Activated T-cell treated with anti-CD3 and anti-CD28 coated beads, Interleukin-2, amount 50 U/mL, for 4 hours (primary cell): ENCODE results near the gene HSF5. TPM values are rescaled to one million over a fixed set of nuclear protein-coding genes. Genes with fewer than 3 reads are reported as not detected.
A peak's percentile ranks its signal among the peaks of the same experiment; 100 is the strongest.

Experiments
- ATAC-seq, 2 donors: fragments of 200-7000 bp; cut with Tn5 transposase; one replicate each; pipeline ENCODE4 v1.10.0; 2021
- DNase-seq: peaks from one replicate; pipeline ENCODE4 v3.0.0-alpha.2; 2020
- H3K27me3 Mint-ChIP-seq: one replicate; pipeline ENCODE4 v1.8.0; 2021; ENCODE audit warnings: low read depth, mixed read lengths
- H3K36me3 Mint-ChIP-seq: one replicate; pipeline ENCODE4 v1.8.0; 2022; ENCODE audit warnings: mixed read lengths; ENCODE audit not compliant: insufficient read depth
- H3K4me1 Mint-ChIP-seq: one replicate; pipeline ENCODE4 v1.8.0; 2021; ENCODE audit warnings: low read depth, mixed read lengths
- H3K4me3 Mint-ChIP-seq: one replicate; pipeline ENCODE4 v1.8.0; 2021; ENCODE audit warnings: mild to moderate bottlenecking, moderate library complexity, mixed read lengths
- H3K9me3 Mint-ChIP-seq: one replicate; pipeline ENCODE4 v1.8.0; 2021; ENCODE audit warnings: mixed read lengths
- total RNA-seq, 3 donors: library from RNA; stranded (reverse); gene quantifications; one replicate each; pipeline ENCODE4 v1.2.1, GENCODE V29; 2021

HSF5 gene
- total RNA-seq, 3 donors from 2014 or later = 4.4 to 5.1 (median 5.0) TPM

DNA sequence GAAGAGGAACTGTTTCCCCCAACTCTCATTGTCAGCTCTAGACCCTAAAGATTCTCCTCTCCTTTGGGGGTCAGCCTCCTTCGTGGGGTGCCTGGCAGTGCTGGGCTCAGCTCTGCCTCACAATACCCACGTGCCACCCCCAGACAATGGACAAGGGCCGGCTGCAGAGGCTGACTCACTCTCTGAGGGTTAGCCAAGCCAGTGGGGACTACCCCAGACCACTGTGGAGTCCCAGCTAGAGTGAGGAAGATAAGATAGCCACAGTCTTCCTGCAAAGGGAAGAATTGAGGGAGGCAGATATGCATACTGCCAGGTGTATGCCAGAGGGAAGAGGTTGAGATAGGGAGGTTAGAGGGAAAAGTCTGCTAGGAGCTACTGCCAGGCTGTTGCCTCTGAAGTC lies 39.7 kb upstream of the HSF5 start:
- Mint-ChIP-seq H3K9me3 (no peaks in the 10 kb centered on the region), H3K36me3 (no peaks in the 10 kb centered on the region), H3K27me3 (peaks cover 7% of the 10 kb centered on the region), H3K4me1 (no peaks in the 10 kb centered on the region), H3K4me3 (no peak overlapping the region)
- DNase-seq (no peak), ATAC-seq (no peak)

DNA sequence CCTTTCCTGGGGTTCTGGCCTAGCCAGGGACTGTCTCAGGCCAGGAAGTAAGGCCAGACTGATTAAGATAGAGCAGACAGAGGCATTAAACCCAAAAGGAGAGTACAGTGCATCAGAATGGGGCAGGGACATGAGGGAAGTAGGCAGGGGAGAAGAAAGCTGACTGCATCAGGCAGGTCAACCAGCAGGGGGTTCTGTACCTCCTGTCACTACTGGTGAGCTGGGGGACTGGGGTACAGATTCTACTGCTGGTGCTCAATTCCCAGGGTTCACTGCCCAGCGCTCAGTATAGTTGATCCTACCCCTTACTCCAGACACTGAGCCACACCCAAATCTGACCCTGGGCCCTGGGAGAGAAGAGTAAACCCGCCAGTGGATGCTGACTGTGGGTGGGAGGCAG lies 39.1 kb upstream of the HSF5 start:
- no peak for DNase-seq
- no peaks in the 10 kb centered on the region for H3K36me3 Mint-ChIP-seq
- H3K4me1 Mint-ChIP-seq = no peaks in the 10 kb centered on the region
- H3K4me3 Mint-ChIP-seq = no peak overlapping the region
- no peaks in the 10 kb centered on the region for H3K9me3 Mint-ChIP-seq
- H3K27me3 Mint-ChIP-seq = peaks cover 5% of the 10 kb centered on the region
- no peak for ATAC-seq

DNA sequence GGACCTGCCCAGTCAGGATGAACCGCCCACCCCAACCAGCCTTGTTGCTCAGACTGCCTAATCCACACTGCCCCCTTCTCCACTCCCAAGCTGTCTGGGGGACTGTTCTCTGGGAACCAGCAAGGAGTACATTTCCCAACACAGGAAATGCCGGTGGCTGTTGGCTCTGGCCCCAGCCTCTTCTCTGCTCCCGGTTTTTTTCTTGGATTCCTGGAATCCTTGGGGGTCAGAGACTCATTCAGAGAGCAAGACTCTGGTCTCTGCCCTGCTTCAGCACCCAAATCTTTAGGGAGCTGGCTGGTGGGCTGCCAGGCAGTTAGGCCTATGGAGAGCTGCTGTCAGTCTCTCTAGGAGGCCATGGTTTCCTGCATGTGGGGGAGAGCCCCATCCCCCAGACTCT lies 37.0 kb upstream of the HSF5 start:
- H3K27me3 Mint-ChIP-seq = peaks cover 5% of the 10 kb centered on the region
- ATAC-seq = no peak
- DNase-seq = no peak
- no peaks in the 10 kb centered on the region for H3K36me3 Mint-ChIP-seq
- H3K9me3 Mint-ChIP-seq = no peaks in the 10 kb centered on the region
- no peak overlapping the region for H3K4me3 Mint-ChIP-seq
- H3K4me1 Mint-ChIP-seq = no peaks in the 10 kb centered on the region

DNA sequence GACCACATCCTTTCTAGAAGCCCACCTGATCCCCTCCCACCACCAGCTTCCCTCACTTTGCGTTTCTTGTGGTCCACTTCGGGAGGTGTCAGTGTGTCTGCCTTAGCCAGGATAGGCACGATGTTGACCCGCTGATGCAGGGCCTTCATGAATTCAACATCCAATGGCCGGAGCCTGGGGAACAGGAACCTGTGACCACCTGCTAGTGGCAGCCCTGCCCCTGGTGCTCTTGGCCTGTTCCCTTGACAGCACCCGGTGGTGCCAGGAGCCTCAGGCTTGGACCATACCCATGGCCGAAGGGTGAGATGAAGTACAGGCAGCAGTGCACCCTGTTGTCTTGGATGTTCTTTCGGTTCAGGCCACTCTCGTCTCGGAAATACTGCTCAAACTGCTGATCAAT lies 33.5 kb upstream of the HSF5 start:
- Mint-ChIP-seq H3K4me1 (peaks cover 12% of the 10 kb centered on the region), H3K4me3 (no peak overlapping the region), H3K27me3 (no peaks in the 10 kb centered on the region), H3K36me3 (no peaks in the 10 kb centered on the region), H3K9me3 (no peaks in the 10 kb centered on the region)
- ATAC-seq (no peak), DNase-seq (no peak)

DNA sequence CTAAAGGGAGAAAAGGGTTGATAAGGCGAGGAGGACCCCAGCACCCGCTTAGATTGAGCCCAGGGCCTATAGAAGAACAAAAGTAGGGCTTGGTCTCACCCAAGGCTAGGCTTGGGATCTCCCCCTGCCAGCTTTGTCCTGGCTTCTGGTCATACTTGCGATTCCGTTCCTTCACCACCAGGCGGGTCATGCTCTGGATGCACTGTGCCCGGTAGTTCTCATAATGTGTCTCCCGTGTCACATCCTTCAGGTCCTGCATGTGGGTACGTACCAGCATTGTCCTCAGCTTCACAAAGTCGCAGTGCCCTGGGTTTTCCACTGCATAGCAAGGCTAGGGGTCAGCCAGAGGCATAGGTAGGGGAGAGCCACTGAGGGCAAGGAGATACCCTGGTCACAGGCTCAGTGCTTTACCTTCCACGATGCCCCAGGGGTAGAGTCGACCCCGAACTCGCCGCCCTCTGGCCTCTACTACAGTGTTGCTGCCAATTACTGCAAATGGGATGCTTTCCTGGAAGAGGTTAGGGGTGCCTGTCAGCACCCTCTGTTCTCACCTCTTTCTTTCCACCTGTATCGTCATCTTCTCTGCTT lies 32.7 kb upstream of the HSF5 start:
- no peak for ATAC-seq
- H3K9me3 Mint-ChIP-seq = no peaks in the 10 kb centered on the region
- DNase-seq = no peak
- H3K36me3 Mint-ChIP-seq = no peaks in the 10 kb centered on the region
- H3K27me3 Mint-ChIP-seq = no peaks in the 10 kb centered on the region
- peak overlapping the region; percentile 21 for H3K4me3 Mint-ChIP-seq
- H3K4me1 Mint-ChIP-seq = peaks cover 19% of the 10 kb centered on the region

DNA sequence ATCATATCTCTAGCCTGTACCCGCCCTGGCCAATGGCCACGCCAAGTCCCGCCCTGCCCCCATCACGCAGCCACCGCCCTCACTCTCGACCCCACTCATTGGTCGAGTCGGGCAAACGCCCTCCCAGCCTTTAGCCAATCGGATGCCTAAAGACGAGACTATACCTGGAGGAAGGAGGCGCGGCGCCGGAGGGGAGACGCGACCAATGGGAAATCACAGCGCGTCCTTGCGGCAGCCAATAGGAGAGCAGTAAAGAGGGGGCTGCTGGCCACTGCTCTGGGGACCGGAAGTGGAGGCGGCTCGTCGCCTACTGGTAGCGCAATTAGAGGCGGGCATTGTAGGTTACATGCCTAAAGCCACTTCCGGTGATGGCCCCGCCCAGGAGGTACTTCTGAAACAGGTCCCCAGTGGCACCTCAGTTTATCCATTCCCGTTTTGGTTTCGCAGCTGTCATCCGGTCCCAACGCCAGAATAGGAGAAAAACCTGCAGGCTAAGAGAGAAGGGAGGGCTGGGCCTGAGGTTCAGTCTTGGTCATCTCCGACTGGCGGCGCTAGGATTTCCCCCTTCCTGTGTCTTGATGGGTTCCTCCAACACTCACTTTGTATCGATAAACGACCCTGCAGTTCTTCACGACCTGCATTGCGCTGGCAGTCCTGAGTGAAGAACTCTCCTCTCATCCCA lies 29.9 kb upstream of the HSF5 start:
- ATAC-seq (peak; percentile 82 to 83), DNase-seq (peak; percentile 98)
- peak overlapping the region; percentile 96 for H3K4me3 Mint-ChIP-seq
- no peaks in the 10 kb centered on the region for H3K27me3 Mint-ChIP-seq
- no peaks in the 10 kb centered on the region for H3K36me3 Mint-ChIP-seq
- H3K4me1 Mint-ChIP-seq = peaks cover 37% of the 10 kb centered on the region
- no peaks in the 10 kb centered on the region for H3K9me3 Mint-ChIP-seq

DNA sequence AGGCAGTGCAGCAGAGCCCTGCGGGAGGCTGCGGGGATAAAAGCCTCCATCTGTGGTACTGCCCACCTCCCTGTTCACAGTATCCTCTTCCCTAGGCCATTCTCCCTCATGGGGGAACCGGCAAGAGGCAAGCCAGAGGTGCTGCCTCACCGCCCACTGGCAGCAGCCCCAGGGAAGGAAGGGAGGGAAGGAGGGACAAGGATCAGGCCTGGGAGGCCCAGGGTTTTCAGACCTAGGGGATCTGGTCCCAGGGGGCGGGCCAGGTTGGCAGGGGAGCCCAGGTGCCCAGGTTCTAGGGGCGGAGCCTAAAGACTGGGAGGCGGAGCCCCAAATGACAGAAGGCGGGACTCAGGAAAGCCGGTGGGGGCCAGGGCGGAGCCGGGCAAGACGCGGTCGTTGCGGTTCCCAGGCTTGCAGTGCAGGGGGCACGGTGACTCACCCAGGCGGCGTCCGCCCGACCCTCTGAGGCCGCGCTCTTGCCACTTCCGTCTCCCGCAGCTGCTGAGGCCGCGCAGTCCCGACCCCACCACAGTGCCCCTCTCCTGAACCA lies 29.2 kb upstream of the HSF5 start:
- ATAC-seq = no peak
- H3K36me3 Mint-ChIP-seq = no peaks in the 10 kb centered on the region
- no peaks in the 10 kb centered on the region for H3K27me3 Mint-ChIP-seq
- no peak for DNase-seq
- peak overlapping the region; percentile 96 for H3K4me3 Mint-ChIP-seq
- no peaks in the 10 kb centered on the region for H3K9me3 Mint-ChIP-seq
- peaks cover 41% of the 10 kb centered on the region for H3K4me1 Mint-ChIP-seq

DNA sequence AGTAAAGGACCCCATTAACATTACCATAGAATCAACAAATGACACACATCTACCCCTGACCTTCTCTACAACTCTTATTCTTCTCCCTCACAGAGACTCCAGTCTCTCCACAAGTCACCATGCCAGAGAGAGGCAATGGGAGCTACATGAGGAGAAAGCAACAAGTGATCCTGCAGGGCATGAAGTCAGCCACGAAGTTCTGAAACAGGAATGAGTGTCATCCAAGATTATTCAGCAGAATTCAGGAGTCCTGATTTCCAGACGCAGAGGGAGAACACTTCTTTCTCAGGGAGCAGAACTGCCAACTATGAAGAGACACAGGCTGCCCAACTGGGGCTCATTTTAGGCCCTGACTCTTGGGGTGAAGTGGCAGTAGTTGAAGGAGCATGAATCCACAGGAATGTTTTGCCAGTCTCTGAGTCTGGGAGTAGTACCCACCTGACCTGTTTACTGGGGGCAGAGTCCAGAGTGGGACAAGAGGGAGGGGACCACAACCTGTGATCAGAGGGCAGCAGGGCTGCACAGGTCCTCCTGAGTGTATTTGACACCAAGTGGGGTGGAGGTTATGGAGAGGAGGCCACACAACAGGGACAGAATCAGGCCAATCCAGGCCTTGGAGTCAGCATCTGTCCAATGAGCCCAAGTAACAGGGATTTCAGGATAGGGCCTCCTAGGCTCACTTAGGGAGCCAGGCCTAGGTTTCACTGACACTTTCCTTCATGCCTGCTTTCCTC lies 28.6 kb upstream of the HSF5 start:
- DNase-seq (no peak), ATAC-seq (no peak)
- Mint-ChIP-seq H3K4me1 (peaks cover 41% of the 10 kb centered on the region), H3K9me3 (no peaks in the 10 kb centered on the region), H3K27me3 (no peaks in the 10 kb centered on the region), H3K4me3 (peak overlapping the region; percentile 96), H3K36me3 (no peaks in the 10 kb centered on the region)

DNA sequence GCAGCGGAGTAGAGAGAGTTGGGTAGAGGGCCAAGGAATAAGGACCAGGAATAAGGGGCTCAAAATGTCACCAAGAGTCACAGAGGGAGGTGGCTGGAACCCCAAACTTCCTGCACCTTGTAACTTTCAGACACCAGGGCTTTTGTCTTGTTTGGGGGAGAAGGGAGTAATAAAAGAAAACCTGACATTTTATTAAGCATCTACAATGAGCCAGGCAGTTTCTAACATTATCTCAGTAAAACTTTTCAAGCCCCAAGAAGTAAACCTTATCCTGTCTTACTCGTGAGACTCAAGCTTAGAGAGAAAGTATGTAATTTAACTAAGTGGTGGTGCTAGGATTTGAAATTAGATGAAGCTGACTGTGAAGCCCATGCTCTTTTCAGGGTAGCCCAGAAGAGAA lies 27.1 kb upstream of the HSF5 start:
- DNase-seq (no peak), ATAC-seq (no peak)
- Mint-ChIP-seq H3K27me3 (no peaks in the 10 kb centered on the region), H3K4me3 (peak overlapping the region; percentile 78), H3K36me3 (peaks cover 14% of the 10 kb centered on the region), H3K4me1 (peaks cover 43% of the 10 kb centered on the region), H3K9me3 (no peaks in the 10 kb centered on the region)

DNA sequence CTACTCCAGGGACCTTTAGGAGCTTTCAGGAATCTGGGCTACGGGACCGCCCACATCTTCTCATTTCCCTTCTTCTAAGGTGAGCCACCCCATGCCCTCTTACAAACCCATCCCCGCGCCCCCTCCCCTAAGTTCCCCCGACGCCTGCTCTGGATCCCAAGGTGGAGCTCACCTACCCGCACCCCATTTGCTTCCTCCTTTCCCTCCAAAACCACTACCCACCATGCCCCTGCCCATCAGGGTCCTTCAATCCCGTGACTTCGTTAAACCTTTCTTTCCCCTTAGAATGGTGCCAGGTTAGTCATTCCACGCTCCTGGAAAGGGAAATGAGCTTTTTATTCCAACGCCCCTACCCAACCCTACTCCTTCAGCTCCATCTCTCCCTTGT lies 26.6 kb upstream of the HSF5 start:
- no peak for ATAC-seq
- Mint-ChIP-seq H3K27me3 (no peaks in the 10 kb centered on the region), H3K9me3 (no peaks in the 10 kb centered on the region), H3K36me3 (peaks cover 19% of the 10 kb centered on the region), H3K4me3 (peak overlapping the region; percentile 78), H3K4me1 (peaks cover 43% of the 10 kb centered on the region)
- DNase-seq = no peak

DNA sequence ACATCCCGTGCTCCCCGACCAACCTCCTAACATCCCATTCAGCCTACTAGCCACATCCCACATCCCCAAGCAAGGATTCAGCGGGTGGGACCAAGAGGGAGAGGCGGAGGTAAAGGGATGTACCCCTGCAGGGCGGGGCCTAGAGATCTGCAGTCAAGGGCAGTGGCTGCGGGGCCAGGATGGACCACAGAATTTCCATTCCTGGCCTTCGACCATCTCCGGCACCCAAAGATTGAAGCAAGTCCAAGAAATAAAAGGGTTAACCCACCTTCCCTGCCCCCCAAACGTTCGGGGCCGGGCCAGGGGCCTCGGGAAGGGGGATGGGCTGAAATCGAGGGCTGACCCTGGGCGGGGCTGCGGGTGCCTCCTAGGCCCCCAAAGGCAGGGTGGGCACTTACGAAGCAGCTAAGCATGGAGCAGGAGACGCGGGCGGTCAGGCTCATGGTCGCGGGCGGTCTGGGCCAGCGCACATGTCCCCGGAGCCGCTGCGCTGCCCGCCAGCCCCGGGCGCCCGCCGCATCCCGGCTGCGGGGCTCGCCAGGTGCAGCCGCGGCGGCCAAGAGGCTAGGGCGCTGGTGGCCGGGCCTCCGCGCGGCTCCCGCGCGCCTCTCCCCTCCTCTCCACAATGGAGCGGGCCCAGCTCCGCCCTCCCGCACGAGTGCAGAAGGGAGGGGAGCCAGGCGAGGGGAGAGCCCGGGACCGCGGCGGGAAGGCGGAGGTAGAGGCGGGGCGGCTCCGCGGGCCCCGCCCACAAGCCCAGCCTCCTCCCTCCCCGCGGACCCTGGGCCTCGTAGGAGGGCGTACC lies 26.0 kb upstream of the HSF5 start, which contains the start of gene MTMR4:
TSS of gene MTMR4 (minus strand) at position 674 of the 805 bp plus-strand sequence. CDS start at position 443, 231 bp downstream.
- H3K4me1 Mint-ChIP-seq = peaks cover 43% of the 10 kb centered on the region
- H3K9me3 Mint-ChIP-seq = no peaks in the 10 kb centered on the region
- H3K4me3 Mint-ChIP-seq = peak within 1 kb of the TSS; percentile 87
- H3K36me3 Mint-ChIP-seq = peaks cover 22% of the 10 kb centered on the region
- DNase-seq (peak; percentile 64), ATAC-seq (peak; percentile 24 to 31)
- no peaks in the 10 kb centered on the region for H3K27me3 Mint-ChIP-seq

DNA sequence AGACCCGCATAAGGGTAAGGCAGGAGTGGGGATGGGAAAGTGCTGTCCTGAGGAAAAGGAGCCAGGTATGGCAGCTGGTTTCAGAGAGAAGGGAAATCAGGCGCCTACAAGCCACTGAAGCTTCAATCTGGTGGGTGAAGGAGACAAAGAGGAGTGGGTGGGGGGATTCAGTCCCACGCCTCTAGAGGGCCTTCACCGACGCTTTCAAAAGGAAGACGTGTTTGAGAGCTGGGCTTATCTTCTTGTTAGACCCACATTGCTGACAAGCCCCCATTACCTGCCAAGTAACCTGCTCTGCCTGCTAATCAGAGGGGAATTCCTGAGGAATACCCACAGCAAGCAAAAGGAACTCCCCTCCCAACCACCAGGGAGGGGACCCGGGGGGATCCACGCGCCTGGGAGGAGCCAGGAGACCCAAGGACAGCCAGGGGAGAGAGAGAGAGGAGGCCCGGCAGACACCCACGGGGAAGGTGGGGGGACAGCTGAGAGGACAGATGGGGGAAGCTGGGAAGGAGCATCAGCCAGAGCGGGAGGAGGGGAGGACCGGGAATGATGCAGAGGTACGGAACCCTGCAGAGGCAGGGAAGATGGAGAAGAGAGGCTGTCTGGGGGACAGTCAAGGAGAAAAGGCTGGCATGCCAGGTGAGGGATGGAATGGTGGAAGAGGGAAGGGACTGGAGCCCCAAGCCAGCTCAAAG lies 25.2 kb upstream of the HSF5 start:
- no peaks in the 10 kb centered on the region for H3K9me3 Mint-ChIP-seq
- no peaks in the 10 kb centered on the region for H3K27me3 Mint-ChIP-seq
- DNase-seq (peak; percentile 7), ATAC-seq (no peak)
- H3K4me1 Mint-ChIP-seq = peaks cover 39% of the 10 kb centered on the region
- peak overlapping the region; percentile 87 for H3K4me3 Mint-ChIP-seq
- H3K36me3 Mint-ChIP-seq = peaks cover 26% of the 10 kb centered on the region

DNA sequence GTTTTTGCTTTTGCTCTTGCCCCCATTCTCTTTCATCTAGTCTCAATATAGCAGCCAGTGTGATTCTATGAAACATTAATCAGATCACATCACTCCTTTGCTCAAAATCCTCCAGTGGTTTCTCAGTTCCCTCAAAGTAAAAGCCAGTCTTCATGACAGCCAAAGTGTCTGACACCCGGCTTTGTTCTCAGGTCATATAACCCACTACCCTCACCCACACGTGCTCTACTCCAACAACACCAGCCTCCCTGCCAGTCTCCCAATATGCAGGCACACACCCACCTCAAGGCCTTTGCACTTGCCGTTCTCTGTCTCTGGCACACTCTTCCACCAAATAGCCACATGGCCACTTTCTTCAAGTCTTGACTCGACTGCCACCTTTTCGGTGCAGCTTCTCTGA lies 21.9 kb upstream of the HSF5 start:
- H3K36me3 Mint-ChIP-seq = peaks cover 48% of the 10 kb centered on the region
- H3K27me3 Mint-ChIP-seq = no peaks in the 10 kb centered on the region
- peaks cover 17% of the 10 kb centered on the region for H3K4me1 Mint-ChIP-seq
- no peak overlapping the region for H3K4me3 Mint-ChIP-seq
- DNase-seq = no peak
- H3K9me3 Mint-ChIP-seq = no peaks in the 10 kb centered on the region
- no peak for ATAC-seq
